CD4-positive, alpha-beta T cell treated with Interleukin-12 subunit alpha and Interleukin-12 subunit beta, for 1 hour (primary cell): Measurements from ENCODE around the gene ALDOC.
"Not testable (repeated sequence)": the region's sequence is repeated elsewhere in the genome, so short reads cannot be mapped to it uniquely, and the experiment has no call there.

Experiments
- DNase-seq: peaks from one replicate; pipeline ENCODE4 v3.0.0-alpha.2; 2020

The ALDOC gene

GRCh38 chr17:28576758-28577465 is at the start of gene ALDOC:
Gene ALDOC (minus strand): TSS chr17:28576895. CDS start chr17:28575532, 1,363 bp downstream.
- peak; percentile 98 for DNase-seq

GRCh38 chr17:28624148-28624547 is 47.5 kb upstream of the ALDOC start:
- no peak for DNase-seq

GRCh38 chr17:28623696-28624095 is 47.0 kb upstream of the ALDOC start:
- no peak for DNase-seq

GRCh38 chr17:28622186-28622585 is 45.5 kb upstream of the ALDOC start:
- no peak for DNase-seq

GRCh38 chr17:28620010-28620409 is 43.3 kb upstream of the ALDOC start:
- no peak for DNase-seq

- DNase-seq = no peak
Measured at GRCh38 chr17:28618464-28618863, 41.8 kb upstream of the ALDOC start.

- no peak for DNase-seq
Measured at GRCh38 chr17:28616281-28616680, 39.6 kb upstream of the ALDOC start.

- no peak for DNase-seq
Measured at GRCh38 chr17:28615260-28615940, 38.7 kb upstream of the ALDOC start.

- no peak for DNase-seq
Measured at GRCh38 chr17:28613931-28614381, 37.3 kb upstream of the ALDOC start, which contains the start of gene RSKR. Gene RSKR (minus strand): TSS chr17:28614185. CDS start chr17:28614161, 24 bp downstream.

- peak; percentile 46 for DNase-seq
Measured at GRCh38 chr17:28612936-28613872, 36.5 kb upstream of the ALDOC start.

- no peak for DNase-seq
Measured at GRCh38 chr17:28612531-28612930, 35.8 kb upstream of the ALDOC start.

GRCh38 chr17:28610376-28610775 is 33.7 kb upstream of the ALDOC start:
- DNase-seq = no peak

- DNase-seq = not testable (repeated sequence)
Measured at GRCh38 chr17:28604031-28604430, 27.3 kb upstream of the ALDOC start.

GRCh38 chr17:28599311-28600184 is 22.9 kb upstream of the ALDOC start:
- DNase-seq = peak; percentile 68

- peak; percentile 96 for DNase-seq
Measured at GRCh38 chr17:28598799-28599310, 22.2 kb upstream of the ALDOC start, which contains the start of gene SPAG5. Gene SPAG5 (minus strand): TSS chr17:28599025. CDS start chr17:28598946, 79 bp downstream.

GRCh38 chr17:28598389-28598788 is 21.7 kb upstream of the ALDOC start:
- no peak for DNase-seq

- DNase-seq = no peak
Measured at GRCh38 chr17:28597606-28598383, 21.1 kb upstream of the ALDOC start.

GRCh38 chr17:28592260-28592659 is 15.6 kb upstream of the ALDOC start:
- DNase-seq = no peak

GRCh38 chr17:28585851-28586250 is 9.2 kb upstream of the ALDOC start:
- DNase-seq = no peak

GRCh38 chr17:28584434-28584833 is 7.7 kb upstream of the ALDOC start:
- DNase-seq = no peak

- DNase-seq = no peak
Measured at GRCh38 chr17:28582513-28582912, 5.8 kb upstream of the ALDOC start.
